ENCODE measurements around the gene PLOD2. TPM values are rescaled to one million over a fixed set of nuclear protein-coding genes. Genes with fewer than 3 reads are reported as not detected.

PLOD2 gene
- total RNA-seq, 4 donors from 2014 or later = 110 to 171 (median 156) TPM

DNA sequence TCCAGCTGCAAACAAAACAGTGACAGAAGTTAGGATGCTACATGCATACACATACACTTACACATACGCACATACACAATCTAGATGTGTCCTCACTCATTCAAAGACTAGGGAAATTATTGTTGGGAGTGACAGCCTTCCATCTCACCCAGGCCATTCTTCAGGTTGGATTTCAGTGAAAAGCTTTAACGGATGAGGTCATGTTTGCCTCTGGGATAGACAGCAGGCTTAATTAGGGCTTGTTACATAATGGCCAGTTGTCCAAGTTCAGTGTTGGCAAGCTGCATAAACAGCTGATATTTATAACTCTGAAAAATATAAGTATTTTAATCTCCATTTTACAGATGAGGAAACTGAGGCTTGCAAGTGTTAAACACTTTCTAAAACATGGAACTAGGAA is 35.8 kb upstream of the PLOD2 start:
- no peak overlapping the region for H3K4me3 ChIP-seq (replicated peaks in 1 of 3)
- H3K36me3 ChIP-seq = peaks cover 0 to 8% of the 10 kb centered on the region in 2 donors
- H3K4me1 ChIP-seq = peaks cover 0 to 4% of the 10 kb centered on the region in 2 donors
- no peak for DNase-seq
- WGBS, 2 donors = 94 to 96% methylated on average over 2 of the region's 2 CpGs
- TF ChIP-seq CTCF (IDR thresholded peaks at IDR 0.05) (no peak), POLR2A (IDR thresholded peaks at IDR 0.05) (no peak)
- no peak overlapping the region for H3K27ac ChIP-seq
- no peaks in the 10 kb centered on the region for H3K27me3 ChIP-seq
- intact Hi-C loops (cut with DNase I) = no loop called here
- H3K9me3 ChIP-seq = no peaks in the 10 kb centered on the region

GRCh38 chr3:146195605-146196004 is 34.6 kb upstream of the PLOD2 start:
- intact Hi-C loops (cut with DNase I) = no loop called here
- Histone ChIP-seq H3K27ac (no peak overlapping the region), H3K27me3 (no peaks in the 10 kb centered on the region), H3K9me3 (no peaks in the 10 kb centered on the region), H3K36me3 (peaks cover 0 to 8% of the 10 kb centered on the region in 2 donors), H3K4me1 (peaks cover 0 to 4% of the 10 kb centered on the region in 2 donors), H3K4me3 (replicated peaks in 1 of 3) (no peak overlapping the region)
- no peak for DNase-seq
- TF ChIP-seq POLR2A (IDR thresholded peaks at IDR 0.05) (no peak), CTCF (IDR thresholded peaks at IDR 0.05) (no peak)
- WGBS, 2 donors = 50 to 63% methylated on average over 4 of the region's 4 CpGs

- DNase-seq = no peak
- no peaks in the 10 kb centered on the region for H3K27me3 ChIP-seq
- no peak overlapping the region for H3K4me3 ChIP-seq (replicated peaks in 1 of 3)
- WGBS, 2 donors = 74 to 77% methylated on average over 3 of the region's 3 CpGs
- H3K9me3 ChIP-seq = no peaks in the 10 kb centered on the region
- peaks cover 0 to 4% of the 10 kb centered on the region in 2 donors for H3K4me1 ChIP-seq
- intact Hi-C loops (cut with DNase I) = no loop called here
- H3K27ac ChIP-seq = no peak overlapping the region
- peaks cover 0 to 8% of the 10 kb centered on the region in 2 donors for H3K36me3 ChIP-seq
- TF ChIP-seq POLR2A (IDR thresholded peaks at IDR 0.05) = no peak
- no peak for TF ChIP-seq CTCF (IDR thresholded peaks at IDR 0.05)
Measured at GRCh38 chr3:146195030-146195429, 34.0 kb upstream of the PLOD2 start.

GRCh38 chr3:146191051-146191450 is 30.1 kb upstream of the PLOD2 start:
- Histone ChIP-seq H3K36me3 (peaks cover 0 to 8% of the 10 kb centered on the region in 2 donors), H3K4me1 (peaks cover 0 to 4% of the 10 kb centered on the region in 2 donors), H3K9me3 (no peaks in the 10 kb centered on the region), H3K4me3 (replicated peaks in 1 of 3) (no peak overlapping the region), H3K27ac (no peak overlapping the region), H3K27me3 (no peaks in the 10 kb centered on the region)
- WGBS, 2 donors = 88 to 89% methylated on average over 1 of the region's 1 CpG
- no peak for TF ChIP-seq CTCF (IDR thresholded peaks at IDR 0.05)
- no peak for TF ChIP-seq POLR2A (IDR thresholded peaks at IDR 0.05)
- intact Hi-C loops (cut with DNase I) = no loop called here
- DNase-seq = no peak

- Histone ChIP-seq H3K9me3 (no peaks in the 10 kb centered on the region), H3K4me1 (peaks cover 0 to 2% of the 10 kb centered on the region in 2 donors), H3K36me3 (peaks cover 0 to 7% of the 10 kb centered on the region in 2 donors), H3K4me3 (replicated peaks in 1 of 3) (no peak overlapping the region), H3K27me3 (no peaks in the 10 kb centered on the region), H3K27ac (no peak overlapping the region)
- DNase-seq = peak; percentile 6 to 12
- TF ChIP-seq CTCF (IDR thresholded peaks at IDR 0.05) = peak; percentile 63 to 76 (median 70)
- TF ChIP-seq POLR2A (IDR thresholded peaks at IDR 0.05) = no peak
- intact Hi-C loops (cut with DNase I) = loop anchor here (5.0 kb wide), 1 partner anchor 127 kb away; no protein-coding TSS in a partner anchor
- WGBS, 2 donors = 8 to 12% methylated on average over 6 of the region's 6 CpGs
Measured at GRCh38 chr3:146189519-146190173, 28.7 kb upstream of the PLOD2 start.

Data from thyroid gland (tissue), 4 donors.